Effector CD8-positive, alpha-beta T cell (primary cell): Measurements from ENCODE around the gene SPDL1.
A peak's percentile ranks its signal among the peaks of the same experiment; 100 is the strongest.
"Not testable (repeated sequence)": the region's sequence is repeated elsewhere in the genome, so short reads cannot be mapped to it uniquely, and the experiment has no call there.

Experiments used
- DNase-seq: peaks from one replicate; lab custom pipeline; 2025; lab: John Stamatoyannopoulos, UW

The SPDL1 gene

DNA sequence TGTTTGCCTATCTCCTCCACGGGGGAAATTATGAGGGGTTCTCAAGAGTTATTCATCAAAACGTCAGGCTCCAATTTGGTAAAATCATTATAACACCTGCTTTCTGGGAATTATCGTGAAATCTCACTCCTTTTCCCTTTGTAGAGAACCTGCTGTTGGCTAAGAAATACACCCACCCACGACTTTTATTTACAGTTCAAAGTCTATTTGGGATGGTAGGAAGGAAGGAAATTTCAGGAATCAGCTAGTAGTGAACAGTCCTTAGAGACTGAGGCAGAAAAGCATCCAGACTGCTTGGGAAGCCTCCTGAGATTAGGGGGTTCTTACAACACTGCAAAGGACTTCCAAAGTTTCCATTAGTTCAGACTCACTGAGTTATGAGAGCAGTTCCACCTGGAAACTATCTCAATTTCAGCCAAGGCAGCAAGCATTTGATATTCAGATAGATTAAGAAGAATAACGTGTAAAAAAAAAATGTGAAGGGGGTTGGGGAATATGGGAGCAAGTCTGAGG lies 9.4 kb upstream of the SPDL1 start:
- no peak for DNase-seq

DNA sequence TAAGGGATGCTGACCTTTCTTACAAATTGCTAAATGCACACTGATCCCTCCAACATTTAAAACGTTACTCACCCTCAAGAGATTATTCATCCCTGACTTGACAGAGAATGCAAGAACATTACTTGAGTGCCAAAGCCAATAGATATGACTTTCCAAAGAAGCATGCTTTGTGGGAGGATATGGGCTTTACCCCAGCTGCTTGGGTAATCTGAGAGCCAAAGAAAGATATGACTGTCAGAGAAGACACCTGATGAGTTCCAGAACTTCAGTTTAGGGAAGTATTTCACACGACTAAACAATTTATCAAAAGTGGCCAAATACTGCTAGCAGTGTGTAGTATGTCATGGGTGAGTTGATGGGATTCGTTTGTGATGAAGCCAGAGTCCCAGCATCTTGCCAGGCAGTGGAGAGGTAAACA lies 7.4 kb upstream of the SPDL1 start:
- DNase-seq = no peak

DNA sequence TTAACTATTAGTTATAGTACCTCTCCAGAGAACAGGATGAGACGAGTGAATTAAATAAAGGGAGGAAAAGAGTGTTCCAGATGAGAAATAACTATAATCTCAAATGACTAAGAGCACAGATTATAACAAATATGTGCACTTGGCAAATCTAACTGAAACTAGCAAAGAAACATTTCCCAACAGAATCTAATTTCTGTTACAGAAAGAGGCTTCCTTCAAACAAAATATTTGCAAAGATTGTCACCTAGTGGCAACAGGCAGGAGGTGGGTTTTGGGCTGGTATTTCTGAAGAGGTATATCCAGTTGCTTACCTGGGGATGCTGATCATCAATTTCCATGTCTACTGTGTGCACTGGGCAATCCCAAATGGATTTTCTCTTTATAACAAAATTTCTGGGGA lies 5.6 kb upstream of the SPDL1 start:
- no peak for DNase-seq

DNA sequence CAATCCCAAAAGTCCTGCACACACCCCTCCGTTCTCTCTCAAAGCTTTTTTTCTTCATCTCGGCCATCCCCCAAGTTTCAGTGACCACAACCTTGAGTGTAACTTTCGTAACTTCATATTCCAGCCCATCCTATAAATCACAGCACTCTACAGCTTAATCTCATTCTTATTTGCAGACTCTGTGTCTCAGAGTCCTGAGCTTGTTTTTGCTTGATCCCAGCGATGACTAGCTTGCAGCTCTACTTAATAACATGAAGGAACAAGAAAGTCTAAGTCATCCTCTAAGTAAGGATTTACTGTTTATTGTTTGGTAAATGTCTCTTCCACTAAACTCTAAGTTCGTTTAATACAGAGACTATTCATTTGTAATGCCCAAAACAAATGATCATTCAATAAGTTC lies 2.6 kb upstream of the SPDL1 start:
- DNase-seq = no peak

DNA sequence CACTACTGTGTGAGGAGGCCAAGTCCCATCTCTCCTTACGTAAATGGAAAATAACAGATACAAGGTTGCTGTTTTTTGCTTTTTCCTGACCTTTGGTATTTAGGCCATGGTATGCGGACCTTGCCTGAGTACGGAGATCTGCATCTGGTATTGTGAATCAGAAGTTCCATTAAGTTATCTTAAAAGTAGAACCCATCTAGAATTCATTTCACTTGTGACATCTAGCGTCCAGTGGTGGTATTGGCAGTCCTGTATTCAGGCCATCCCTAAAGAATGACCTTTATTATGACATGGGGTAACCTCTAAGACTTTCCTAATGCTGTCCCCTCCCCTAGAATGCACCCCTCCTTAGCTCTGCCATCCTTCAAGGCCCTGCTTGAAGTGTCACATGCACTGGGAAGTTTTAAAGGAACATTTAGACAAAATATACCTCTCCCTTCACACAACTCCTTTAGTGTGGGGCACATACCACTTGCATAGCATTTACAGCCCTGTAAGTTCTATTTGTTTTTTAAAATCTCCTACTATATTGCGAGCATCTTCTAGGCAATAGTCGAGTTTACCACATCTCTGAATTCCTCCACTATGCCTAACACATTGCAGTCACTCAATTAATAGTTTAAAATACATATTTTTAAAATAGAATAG lies 1.9 kb upstream of the SPDL1 start:
- DNase-seq = peak; percentile 4

DNA sequence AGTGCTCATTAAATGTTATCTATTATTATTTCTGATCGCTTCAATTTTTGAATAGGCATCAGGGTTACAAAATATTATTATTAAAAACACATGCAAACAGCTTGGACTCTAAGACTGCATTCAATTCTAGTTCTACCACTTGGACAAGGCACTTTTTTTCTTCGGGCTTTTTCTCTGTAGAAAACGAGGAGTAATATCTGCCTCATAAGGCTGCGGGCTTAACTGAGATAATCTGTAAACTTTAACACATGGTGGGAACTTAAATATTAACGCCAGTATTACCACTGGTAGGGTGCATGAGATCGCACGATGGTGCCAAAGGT lies 511 bp upstream of the SPDL1 start:
- DNase-seq = no peak

DNA sequence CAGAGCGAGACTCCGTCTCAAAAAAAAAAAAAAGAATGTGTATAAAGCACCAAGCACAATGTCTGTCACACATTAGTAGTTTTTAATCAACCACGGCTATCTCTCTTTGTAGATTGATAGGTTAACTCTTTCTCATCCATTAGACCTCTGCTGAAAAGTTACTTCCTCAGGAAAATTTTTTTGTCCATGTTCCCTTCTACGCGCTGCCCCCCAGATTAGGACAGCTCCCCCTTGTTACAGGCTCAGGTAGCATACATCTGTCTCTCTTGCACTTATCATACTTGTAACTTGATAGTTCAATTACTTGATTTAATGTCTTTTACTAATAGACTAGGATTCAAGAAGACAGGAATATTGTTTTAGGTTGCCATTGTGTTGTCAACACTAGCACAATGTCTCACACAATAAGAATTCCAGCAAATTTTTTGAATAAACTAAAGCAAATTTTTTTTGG lies 1.5 kb downstream of the SPDL1 start:
- DNase-seq = no peak

DNA sequence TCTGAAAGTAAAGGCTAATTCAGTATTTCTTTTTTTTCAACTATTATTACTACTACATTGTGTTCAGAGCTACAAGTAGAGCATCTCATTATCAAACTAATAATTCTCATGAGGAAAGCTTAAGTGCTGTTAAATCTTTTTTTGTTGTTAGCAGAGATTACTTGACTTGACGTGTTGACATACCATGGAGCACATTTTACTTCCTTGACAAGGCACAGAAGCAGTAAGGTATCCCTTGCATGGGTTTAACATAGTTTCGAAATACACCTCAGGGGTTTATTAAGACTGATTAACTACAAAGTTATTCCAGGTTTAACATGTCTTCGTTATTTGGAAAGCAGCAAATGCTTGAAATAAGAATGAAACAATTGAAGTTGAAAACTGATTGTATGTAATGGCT lies 7.0 kb downstream of the SPDL1 start:
- no peak for DNase-seq

DNA sequence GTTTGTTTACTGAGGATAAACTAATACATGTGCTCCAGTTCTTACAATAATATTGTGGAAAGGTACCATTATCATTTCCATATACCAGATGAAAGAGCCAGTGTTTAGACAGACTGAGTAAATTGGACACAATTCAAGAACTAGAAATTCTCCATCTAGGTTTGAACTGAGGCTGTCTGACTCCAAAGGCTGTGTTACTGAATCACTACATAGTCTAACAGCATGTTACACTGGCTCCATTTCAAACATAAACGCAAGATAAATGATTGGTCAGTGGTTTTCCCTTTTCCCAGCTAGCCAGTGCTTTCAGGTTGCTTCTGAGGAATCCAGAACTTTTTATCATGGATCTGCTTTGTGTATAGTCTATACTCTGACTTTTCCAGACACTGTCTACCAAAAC lies 8.1 kb downstream of the SPDL1 start:
- DNase-seq = no peak

DNA sequence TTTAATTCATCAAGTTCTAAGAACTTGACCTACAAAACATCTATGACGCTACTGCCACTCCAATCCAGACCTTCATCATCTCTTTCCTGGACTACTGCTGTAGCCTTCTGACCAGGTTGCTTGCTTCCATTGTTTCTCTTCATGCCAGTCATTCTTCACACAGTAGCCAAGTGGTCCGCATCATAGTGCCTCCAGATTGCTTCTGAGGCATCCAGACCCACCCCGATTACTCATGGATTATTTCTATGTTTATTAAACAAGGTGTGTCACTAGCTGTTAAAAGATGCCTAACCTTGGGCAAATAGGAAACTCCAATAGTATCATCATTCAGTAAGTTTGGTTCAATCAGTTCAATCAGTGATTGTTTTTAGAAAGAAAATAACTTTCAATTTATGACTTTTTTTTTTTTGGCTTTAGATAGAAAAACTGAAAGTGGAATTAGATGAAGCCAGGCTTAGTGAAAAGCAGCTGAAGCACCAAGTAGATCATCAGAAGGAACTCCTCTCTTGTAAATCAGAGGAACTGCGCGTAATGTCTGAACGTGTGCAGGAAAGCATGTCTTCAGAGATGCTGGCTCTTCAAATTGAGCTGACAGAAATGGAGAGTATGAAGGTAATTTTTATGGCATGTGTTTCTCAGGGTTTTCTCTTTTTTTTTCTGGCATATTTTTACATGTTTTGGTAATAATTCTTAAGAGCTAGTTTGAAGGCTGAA lies 9.5 kb downstream of the SPDL1 start:
- no peak for DNase-seq

DNA sequence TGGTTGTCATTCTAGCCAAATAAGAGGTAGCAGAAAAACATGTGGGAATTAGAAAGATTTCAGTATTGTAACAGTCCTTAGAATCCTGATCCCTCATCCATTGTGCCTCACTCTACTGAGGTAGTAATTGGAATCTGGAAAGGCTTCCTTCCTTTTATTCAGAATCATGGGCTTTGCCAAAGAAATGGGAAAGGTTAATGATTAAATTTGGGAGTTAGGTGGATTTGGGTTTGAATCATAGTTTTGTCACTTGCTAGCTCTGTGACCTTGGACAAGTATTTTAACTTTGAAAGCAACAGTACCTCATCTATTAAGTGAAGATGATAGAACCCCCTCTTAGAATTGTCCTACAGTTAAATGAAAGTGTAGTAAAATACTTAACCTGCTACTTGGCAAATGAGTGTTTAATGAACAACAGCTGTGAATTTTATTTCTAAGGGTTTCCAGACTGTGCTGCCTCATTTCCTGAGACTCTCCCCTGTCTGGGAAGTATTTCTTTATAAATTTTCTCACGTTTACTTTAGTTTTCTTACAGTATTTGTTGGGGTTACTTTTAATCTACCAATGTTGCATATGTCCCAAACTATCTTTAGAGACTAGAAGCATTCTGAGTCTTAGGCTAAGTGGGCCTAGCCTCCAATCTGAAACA lies 11.7 kb downstream of the SPDL1 start:
- no peak for DNase-seq

DNA sequence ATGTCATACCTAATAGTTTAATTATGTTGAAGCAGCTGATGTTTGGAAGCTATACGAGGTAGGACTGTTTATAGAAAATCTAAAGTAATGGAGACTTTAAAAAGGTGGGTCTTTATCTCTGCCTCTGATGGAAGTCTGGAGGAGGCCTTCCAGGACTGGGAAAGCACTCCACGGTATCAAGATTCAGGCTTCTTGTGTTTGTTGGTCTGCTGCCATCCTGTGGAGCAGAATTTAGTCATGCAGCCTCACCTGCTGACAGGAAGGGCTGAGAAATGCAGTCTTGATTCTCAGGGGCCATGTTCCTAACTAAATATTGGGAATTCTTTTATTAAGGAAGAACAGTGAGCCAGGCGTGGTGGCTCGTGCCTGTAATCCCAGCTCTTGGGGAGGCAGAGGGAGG lies 15.9 kb downstream of the SPDL1 start:
- no peak for DNase-seq

DNA sequence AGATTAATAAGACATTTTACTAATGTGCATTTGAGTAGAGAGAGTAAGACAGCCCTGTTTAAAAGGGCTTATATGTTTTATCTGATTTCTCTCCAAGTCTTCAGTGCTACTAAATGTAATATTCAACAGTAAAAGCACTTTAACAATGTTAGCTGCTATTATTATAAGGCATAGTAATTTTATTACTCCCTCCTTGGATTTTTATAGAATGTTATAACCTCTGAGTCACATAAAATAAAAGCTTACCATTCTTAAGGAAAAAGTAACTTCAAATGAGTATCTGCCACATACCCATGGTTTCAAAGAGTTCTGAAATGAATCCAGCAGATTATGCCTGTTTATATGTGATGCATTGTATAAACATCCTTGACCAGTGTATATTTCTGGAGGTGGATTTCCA lies 19.0 kb downstream of the SPDL1 start:
- DNase-seq = no peak

DNA sequence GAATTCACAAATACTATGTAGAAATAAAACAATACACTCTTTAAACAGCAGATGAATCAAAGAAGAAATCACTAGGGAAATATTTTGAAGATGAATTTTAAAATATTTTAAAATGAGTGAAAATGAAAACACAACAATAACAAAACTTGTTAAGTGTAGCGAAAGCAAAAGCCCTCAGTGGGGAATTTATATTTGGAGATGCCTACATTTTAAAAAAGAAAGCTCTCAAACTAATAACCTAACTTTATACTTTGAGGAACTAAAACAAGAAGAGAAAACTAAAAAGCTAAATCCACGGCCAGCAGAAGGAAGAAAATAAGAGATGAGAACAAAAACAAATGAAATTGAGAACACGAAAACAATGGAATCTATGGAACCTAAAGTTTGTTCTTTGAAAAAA lies 22.7 kb downstream of the SPDL1 start:
- DNase-seq = no peak

DNA sequence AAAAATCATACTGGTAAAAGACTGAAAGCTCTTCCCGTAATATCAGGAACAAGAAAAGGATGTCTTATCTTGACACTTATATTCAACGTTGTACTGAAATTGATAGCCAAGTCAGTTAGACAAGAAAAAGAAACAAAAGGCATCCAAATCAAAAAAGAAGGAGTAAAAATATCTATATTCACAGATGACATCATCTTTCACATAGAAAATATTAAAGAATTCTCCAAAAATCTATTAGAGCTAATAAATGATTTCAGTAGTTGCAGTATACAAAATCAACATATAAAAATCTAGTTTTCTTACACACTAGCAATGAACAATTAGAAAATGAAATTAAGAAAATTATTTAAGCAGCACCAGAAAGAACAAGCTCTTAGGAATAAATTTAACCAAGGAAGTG lies 24.3 kb downstream of the SPDL1 start:
- no peak for DNase-seq

DNA sequence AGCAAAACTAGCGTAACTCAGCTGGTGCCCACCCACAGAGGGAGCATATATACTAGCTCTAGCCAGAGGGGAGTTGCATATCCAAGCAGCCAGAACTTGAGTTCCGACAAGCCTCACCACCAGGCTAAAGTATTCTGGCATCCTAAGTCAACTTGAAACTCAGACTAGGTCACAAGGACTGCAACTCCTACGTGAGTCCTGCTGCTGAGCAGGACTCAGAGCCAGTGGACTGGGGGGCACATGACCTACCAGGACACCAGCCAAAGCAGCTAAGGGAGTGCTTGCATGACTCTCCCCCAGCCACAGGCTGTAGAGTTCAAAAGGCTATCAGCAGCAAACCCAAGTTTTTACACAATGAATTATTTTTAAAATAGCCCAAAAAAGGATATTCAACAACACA lies 26.1 kb downstream of the SPDL1 start:
- DNase-seq = no peak

DNA sequence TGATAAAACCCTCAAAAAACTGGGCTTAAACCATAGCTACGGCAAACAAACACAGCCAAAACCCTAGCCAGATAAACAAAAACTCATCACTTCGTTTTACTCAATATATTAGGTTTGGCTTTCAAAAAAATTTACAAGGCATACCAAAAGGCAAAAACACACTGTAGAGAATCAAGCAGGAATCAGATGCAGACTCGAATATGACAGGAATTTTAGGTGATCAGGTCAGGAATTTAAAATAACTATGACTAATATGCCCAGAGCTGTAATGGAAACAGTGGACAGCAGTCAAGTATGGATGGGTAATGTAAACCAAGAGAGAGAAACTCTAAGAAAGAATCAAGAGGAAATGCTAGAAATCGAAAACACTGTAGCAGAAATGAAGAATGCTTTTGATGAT lies 27.0 kb downstream of the SPDL1 start:
- DNase-seq = no peak

DNA sequence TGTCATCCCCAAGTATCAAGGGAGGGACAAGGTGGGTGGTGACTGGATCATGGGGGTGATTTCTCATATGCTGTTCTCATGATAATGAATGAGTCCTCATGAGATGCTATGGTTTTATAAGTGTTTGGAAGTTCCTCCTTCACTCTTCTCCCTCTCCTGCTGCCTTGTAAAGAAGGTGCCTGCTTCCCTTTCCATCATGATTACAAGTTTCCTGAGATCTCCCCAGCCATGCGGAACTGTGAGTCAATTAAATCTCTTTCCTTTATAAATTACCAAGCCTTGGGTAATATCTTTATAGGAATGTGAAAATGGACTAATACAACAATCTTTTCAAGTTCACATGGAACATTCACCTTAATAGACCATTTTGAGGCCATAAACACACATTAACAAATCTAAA lies 32.0 kb downstream of the SPDL1 start:
- no peak for DNase-seq

DNA sequence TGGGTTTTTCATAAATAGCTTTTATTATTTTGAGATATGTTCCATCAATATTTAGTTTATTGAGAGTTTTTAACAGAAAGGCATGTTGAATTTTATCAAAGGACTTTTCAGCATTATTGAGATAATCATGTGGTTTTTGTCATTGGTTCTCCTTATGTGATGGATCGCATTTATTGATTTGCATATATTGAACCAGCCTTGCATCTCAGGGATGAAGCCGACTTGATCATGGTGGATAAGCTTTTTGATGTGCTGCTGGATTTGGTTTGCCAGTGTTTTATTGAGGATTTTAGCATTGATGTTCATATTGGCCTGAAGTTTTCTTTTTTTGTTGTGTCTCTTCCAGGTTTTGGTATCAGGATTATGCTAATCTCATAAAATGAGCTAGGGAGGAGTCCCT lies 40.7 kb downstream of the SPDL1 start:
- DNase-seq = not testable (repeated sequence)

DNA sequence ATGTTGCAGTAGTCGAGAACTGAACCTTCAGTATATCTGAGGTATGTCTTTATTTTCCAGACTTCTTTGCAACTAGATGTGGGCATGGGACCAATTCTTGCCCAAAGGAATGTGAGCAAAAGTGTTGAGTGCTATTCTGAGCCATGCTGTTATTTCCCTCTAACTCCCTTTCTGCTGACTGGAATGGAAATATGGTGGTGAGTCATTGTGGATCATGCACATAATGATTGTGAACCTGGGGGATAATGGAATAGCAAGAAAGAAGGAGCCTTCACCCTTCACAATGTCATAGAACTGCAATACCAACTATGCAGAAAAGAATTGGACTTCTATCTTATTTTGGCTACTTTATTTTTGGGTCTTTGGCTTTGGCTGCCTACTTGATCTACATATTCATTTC lies 43.2 kb downstream of the SPDL1 start:
- no peak for DNase-seq

DNA sequence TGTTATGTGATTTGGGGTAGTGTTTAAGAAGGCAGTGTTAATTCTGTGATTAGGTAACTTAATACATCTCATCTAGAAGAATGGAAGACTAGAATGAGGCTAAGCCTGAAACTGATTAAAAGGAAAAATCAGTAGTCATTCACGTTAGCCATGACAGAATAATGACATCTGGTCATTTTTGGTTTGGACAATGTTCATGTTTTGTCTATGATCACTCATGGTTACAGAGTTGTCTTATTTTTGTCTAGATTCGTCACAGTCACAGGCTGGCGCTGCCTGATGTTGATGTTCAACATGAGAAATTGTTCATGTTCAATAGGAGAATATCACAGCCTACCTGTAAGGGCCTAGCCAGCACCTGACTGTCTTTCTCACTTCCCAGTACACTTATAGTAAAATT lies 44.0 kb downstream of the SPDL1 start:
- no peak for DNase-seq

DNA sequence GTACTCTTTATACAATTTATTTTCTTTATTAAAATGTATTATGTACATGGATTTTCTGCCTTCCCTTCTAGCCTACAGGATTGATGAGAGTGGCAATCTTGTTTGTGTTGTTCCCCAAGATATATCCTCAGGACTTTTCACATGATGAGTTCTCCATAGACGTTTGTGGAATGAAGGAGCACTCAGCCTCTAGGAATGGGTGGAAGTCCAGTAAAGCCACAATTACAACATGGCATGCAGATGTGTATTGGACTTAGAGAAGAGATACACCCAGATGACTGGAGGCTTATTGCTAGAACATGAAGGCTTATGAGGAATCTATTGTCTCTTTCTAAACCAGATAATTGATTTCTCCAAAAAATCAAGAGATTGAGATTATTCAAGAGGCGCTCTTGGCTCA lies 45.3 kb downstream of the SPDL1 start:
- no peak for DNase-seq

DNA sequence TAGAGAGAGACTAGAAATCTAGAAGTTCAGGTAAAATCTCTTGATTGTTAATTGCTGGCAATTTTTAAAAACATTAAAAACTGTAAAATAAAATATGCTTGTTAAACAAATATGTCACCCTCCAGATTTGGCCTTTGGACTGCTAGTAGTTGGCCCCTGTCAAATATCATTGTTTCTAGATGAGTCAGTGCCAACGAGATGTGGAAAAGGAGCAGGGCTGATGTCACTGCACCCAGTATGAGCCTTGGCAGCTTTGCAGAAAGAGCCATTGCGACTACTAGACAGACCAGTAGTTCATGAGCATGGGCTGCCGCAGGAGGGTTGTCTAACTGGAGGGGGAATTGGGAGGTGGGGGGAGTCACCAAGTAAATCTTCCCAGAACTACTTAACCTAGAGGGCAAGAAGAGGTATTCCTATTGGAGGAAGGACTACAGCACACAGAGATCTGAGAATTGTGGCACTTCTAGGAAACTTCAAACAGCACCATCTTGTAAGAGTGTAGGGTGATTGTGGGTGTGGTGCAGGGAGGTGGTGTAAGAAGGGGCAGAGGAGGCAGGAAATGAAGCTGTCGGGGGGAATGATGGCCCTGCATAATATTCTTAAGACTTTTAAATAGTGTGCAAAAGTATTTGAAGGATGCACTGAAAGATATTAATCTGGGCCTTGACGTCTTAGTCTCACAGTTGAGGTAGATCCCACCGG lies 46.4 kb downstream of the SPDL1 start:
- no peak for DNase-seq
